GM21576 (cell line): ENCODE measurements around the gene PLEKHH2.
"Not testable (repeated sequence)": the region's sequence is repeated elsewhere in the genome, so short reads cannot be mapped to it uniquely, and the experiment has no call there.

Source experiments
- ATAC-seq: cut with Tn5 transposase; IDR thresholded peaks from one replicate; pipeline ENCODE4 v1.9.1; 2021; ENCODE audit warnings: mild to moderate bottlenecking, moderate library complexity; ENCODE audit not compliant: unreplicated experiment

PLEKHH2 gene

DNA sequence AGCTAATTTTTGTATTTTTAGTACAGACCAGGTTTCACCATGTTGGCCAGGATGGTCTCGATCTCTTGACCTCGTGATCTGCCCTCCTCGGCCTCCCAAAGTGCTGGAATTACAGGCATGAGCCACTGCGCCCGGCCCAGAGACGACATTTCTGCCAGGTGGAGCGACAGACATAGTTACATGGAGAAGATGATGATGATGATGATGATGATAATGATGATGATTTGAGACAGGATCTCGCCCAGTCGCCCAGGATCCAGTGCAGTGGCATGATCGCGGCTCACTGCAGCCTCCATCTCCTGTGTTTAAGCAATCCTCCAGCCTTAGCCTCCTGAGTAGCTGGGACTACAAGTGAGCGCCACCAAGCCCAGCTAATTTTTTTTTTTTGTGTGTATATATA, 907 bp upstream of the PLEKHH2 start:
- ATAC-seq, result not testable (repeated sequence)

DNA sequence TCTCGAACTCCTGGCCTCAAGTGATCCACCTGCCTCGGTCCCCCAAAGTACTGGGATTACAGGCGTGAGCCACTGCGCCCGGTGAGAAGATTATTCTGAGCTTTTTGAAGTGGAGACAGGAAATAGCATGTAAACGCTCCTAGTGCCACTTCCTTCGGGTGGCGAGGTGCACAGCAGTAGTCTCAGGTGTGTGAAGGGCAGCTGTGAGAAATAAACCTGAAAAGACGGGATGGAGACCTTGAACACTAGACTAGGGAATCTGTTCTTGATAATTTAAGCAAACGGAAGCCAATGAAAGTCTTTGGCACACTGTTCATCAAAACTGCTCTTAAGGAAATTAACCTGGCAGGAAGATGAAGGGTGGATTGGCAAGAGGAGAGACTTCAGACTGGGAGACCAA, 439 bp upstream of the PLEKHH2 start:
- no peak for ATAC-seq

DNA sequence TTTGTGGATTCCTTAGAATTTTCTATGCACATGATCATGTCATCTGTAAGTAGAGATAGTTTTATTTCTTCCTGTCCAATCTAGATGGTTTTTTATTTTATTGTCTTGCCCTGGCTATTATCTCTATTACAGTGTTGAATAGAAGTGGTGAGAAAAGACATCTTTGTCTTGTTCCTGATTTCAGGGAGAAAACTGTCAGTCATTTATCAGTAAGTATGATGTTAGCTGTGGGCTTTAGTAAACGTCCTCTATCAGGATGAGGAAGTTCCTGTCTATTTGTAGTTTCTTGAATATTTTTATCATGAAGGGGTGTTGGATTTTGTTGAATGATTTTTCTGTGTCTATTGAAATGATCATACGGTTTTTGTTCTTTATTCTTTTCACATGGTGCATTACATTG, 5.3 kb downstream of the PLEKHH2 start:
- no peak for ATAC-seq

DNA sequence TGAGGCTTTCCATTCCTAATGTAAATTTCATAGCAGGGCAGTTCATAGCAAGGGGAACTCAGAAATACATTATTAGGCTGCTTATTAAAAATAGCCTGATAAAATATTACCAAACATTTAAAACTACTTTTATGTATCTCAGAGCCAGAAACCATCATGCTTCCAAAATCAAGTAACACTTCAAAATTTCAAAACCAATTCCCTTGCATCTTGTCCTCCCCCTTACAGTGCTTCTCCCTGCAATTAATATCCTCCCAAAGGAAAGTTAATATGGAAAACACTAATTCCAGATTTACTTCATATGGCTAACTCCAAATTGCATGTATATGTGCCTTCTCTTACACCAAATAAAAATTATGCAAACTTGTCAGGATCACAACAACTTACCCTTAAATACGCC, 6.6 kb downstream of the PLEKHH2 start:
- no peak for ATAC-seq

DNA sequence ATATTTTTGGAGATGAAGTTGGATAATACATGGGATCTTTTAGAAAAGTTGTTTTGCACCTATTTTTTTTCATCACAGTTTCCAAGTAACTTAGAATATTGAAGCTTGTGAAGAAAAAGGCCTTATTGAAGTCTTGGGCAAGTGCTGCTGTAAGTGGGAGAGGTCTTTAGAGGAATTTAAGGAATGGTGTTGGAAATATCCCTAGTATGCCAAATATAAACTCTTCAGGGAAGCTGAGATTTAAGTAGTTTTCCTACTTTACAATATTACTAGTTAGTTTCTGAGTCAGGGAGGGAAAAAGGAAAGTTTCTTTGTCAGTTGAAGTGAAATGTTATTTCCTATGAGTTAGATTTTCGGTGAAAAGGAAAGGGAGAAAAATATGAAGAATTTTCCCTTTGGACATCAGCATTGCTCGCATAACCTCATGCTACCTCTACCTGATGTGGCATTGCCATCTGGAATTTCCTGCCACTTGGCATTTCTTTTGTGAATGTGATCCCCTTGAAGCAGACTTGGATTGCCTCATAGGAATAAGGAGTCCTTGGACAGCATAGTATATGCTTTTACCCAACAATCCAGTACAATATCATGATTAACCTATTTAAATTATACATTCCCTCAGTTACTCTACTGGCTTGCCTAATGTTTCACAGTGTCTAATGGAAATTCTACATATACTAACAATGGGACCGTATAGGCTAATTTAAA, 12.1 kb downstream of the PLEKHH2 start:
- no peak for ATAC-seq

DNA sequence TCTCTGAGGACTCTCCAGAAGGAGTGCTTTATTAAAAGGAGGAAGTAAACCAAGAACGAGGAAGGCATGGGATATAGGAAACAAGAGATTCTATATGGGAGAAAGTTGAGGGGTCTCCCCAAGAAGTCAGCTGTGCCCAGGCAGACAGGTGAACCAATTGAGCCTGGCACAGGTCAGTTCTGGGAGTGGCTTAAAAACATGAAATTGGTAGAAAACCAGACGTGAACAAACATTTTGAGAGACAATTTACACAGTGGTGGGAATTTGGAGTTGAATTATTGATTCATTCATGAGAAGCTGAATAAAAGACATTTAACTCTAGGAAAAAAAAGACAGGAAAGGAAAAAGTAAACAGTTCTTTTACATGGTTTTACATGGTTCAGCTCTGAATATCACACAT, 16.4 kb downstream of the PLEKHH2 start:
- ATAC-seq, result no peak

DNA sequence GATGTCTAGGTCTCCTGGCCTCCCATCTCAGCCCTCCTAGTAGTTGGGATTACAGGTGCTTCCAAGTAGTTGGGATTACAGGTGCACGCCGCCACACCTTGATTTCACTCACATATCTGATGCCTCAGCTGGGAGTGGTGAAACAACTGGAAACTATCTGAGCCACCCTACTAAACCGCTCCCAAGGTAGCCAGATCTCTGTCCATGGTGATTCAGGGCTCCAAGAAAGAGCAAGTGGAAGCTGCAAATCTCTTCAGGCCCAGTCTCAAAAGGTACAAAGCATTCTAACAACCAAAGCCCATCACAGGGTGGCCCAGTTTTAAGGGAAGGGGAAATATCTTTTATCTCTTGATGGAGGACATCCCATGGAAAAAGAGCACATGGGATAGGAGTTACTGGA, 20.2 kb downstream of the PLEKHH2 start:
- ATAC-seq, result no peak

DNA sequence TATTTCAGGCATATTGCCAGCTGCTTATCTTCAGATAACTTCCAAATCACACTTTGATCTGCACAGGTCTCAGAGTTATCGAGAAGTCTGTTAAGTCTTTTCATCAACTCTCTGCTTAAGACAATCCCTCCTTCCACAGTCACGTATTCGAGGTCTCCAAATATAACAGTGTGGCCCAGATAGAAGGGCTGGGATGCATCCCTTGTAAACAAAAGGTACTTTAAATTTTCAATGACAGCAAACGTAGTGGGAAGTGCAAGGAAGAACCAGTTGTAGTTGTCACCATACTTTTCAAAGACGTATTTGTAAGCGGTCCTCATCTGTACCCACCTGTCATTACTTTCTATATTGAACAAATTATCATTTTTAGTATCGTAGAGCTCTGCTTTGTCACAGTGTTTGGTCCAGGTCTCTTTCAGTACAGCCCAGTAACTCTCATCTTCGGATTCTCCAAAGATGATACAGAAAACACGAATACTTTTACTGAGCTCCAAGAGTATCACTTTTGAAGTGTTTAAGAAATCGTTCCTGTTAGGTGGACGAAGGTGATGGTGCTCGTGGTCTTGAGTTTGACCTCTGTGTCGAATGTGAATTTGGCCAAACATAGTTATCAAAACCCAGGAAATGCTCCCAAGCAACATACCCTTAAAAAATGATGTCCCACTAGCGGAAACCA, 38.7 kb downstream of the PLEKHH2 start:
- ATAC-seq, result no peak

DNA sequence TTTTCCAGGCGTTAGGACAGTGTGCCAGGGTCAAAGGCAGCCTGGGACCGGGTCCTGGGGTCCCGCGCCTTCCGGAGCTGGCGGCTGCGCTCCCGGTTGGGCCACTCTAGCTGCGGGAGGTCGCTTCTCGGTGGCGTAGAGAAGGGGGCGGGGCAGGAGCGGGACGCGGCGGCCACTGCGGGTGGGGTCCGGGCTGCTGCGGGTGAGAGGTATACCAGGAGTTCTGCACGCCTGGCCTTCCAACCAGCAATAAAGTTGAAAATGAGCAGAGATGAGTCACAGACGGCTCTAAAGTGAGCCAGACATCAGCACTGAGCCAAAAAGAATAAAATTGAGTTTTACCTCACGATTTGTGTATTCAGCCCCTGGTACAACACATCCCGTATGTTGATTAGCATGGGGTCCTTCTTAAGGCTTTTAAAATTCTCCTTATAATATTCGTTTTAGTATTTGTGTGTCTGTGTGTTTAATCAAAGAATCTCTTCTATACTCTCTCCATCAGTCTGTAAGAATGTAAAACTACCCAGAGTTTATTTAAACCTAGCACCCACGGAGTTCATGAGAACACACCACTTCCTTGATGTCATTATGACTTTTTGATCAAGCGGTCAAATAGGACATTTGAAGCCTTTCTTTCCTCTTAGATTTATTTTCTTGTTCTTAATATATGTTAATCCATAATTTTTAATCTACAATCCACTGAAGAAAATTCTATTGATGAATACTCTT, 39.4 kb downstream of the PLEKHH2 start, which contains the start of gene C1GALT1C1L:
TSS of gene C1GALT1C1L (minus strand) at position 108 of the 729 bp plus-strand sequence. CDS start at position 1, 107 bp downstream.
- no peak for ATAC-seq

DNA sequence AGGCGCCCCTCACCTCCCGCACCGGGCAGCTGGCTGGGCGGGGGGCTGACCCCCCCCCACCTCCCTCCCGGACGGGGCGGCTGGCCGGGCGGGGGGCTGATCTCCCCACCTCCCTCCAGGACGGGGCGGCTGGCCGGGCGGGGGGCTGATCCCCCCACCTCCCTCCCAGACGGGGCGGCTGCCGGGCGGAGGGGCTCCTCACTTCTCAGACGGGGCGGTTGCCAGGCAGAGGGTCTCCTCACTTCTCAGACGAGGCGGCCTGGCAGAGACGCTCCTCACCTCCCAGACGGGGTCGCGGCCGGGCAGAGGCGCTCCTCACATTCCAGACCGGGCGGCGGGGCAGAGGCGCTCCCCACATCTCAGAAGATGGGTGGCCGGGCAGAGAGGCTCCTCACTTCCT, 40.7 kb downstream of the PLEKHH2 start:
- not testable (repeated sequence) for ATAC-seq

DNA sequence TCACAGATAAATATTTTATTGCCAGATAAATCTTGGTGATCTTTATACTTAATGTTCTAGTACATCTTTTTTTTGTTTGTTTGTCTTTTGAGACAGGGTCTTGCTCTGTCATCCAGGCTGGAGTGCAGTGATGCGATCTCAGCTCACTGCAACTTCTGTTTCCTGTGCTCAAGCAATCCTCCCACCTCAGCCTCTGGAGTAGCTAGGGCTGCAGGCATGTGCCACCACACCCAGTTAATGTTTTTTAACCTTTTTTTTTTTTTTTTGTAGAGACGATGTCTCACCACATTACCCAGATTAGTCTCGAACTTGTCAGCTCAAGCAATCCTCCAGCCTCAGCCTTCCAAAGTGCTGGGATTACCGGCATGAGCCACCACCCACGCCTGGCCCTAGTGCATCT, 48.3 kb downstream of the PLEKHH2 start:
- ATAC-seq, result no peak

DNA sequence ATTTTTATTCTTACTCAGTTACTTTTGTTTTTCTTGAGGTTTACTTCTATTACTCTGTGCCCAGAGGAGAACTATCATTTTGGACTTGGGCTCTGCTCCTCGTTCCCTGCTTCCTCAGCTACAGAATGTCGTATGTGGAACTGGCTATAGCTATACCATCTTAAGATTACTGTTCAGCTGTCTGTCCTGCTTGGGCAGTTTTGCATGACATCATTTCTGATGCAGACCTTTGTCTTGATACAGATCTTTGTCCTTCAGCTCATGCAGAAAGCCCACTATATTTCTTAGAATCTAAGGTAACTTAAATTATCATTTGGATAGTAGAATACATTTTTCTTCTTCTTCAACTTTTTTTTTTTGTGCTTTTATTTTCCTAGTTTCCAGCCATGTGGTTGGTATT, 52.9 kb downstream of the PLEKHH2 start:
- ATAC-seq, result no peak

DNA sequence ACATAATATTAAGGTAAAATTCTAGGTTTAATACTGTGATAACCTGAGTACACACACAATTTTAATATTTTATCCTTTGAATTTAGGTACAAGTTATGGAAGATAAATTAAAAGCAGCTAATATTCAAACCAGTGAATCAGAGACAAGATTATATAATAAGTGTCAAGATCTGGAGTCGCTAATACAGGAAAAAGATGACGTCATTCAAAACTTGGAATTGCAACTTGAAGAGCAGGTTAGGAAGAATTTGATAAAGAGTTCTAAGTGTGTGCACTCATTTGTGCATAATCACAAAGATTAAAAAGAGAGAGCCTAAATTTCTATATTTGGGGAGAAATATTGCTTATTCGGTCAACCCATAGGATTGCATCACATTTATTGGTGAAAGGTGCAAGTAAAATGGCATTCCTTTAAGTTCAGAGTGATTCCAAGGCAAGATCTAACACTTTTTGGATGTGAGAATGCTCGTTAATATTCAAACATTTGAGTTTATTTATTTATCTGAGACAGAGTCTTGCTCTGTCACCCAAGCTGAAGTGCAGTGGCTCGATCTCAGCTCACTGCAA, 55.5 kb downstream of the PLEKHH2 start:
- no peak for ATAC-seq

DNA sequence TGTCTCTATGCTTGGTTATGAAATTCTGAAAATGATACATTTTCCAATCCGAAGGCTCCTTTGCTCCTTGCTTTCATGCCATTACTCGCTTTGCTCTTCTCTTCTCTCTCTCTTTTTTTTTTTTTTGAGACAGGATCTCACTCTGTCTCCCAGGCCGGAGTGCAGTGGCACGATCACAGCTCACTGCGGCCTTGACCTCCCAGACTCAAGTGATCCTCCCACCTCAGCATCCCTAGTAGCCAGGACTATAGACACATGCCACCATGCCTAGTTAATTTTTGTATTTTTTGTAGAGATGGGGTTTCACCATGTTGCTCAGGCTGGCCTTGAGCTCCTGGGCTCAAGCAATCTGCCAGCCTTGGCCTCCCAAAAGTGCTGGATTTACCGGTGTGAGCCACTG, 61.1 kb downstream of the PLEKHH2 start:
- ATAC-seq, result not testable (repeated sequence)

DNA sequence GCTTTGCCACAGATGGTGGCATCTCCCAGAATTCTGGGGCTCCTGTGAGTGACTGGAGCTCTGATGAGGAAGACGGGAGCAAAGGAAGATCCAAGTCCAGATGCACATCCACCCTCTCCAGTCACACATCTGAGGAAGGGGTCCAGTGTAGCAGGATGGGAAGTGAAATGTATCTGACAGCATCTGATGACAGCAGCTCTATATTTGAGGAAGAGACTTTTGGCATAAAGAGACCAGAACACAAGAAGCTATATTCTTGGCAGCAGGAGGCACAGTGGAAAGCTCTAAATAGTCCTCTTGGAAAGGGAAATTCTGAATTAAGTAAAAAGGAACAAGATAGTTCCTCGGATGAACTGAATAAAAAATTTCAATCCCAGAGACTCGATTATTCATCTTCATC, 62.7 kb downstream of the PLEKHH2 start:
- ATAC-seq, result no peak

DNA sequence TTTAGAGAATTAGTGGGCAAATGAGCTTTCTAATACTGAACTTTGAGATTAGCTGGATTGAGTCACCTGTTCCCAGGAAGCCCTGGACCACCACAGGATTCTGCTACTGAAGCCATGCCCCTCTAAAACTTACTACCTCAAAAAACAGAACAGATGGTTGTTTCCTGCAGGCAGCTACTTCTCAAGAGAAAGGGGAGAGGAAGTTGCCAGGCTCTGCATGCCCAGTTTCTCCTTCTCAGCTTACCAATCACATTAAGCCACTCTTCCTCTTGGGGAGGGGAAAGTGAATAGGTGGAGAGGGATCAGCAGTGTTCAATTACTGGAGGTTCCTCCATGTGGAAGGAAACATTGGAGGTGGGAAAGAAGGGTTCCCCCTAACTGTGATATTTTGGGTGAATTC, 64.1 kb downstream of the PLEKHH2 start:
- no peak for ATAC-seq

DNA sequence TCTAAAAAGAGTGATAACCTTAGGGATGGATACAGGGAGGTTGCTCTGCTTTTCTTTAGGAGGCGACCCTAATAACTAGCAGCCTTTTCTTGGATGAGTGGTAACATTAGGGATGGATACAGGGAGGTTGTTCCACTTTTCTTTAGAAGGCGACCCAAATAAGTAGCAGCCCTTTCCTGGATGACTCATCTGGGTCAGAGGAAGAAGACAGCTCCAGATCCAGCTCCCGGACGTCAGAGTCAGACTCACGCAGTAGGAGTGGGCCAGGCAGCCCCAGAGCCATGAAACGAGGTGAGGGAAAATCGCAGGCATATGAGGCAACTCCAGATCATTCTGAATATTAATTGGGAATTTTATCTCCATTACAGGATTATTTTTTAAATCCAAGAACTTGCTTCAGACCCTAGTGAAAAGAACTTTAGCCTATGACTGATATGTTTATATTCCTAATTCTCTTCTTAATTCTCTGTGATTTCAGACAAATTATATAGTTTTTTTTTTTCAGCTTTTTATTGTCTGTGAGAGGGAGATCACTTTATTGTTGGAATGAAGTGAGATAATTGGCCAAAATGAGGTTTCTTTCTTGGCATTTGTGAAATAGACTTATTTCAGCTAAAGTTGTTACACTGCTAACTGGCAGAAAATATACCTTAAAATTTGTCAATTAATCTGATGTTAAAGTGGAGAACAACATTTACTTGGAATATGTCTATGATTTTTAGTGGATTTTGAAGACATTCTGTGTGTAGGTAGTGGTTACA, 70.4 kb downstream of the PLEKHH2 start:
- no peak for ATAC-seq

DNA sequence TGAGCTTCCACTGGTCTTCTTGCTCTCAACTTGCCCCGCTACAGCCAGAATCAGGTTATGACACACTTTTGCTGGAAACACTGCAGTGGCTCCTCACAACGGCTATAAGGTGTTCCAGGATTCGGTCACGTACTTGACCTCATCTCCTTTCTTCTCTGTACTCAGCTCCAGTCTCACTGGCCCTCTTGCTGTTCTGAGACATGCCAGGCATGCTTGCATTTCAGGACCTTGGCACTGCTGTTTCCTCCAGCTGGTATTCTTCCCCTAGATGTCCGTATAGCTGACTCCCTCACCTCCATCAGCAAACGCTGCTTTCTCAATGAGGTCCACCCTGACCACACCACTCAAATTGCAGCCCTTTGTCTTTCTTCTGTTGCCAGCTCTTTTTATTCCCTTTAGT, 71.1 kb downstream of the PLEKHH2 start:
- no peak for ATAC-seq

DNA sequence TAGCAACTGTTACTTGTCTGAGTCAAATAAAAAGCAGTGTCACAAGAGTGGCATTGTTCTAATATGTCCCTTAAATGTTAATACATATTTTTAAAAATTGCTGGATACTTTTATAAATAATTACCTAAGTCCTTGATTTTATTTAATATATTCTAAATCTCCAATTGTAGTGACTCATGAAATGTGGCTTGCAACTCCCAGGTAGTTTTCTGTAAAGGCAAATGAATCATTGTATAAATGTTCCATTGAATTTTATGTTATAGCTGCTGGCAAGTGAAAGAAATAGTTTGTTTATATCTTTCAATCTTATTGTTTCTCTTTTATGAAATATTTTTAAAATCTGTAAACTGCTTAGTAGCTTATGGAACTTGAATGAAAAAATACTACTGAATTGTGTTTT, 71.8 kb downstream of the PLEKHH2 start:
- ATAC-seq, result no peak

DNA sequence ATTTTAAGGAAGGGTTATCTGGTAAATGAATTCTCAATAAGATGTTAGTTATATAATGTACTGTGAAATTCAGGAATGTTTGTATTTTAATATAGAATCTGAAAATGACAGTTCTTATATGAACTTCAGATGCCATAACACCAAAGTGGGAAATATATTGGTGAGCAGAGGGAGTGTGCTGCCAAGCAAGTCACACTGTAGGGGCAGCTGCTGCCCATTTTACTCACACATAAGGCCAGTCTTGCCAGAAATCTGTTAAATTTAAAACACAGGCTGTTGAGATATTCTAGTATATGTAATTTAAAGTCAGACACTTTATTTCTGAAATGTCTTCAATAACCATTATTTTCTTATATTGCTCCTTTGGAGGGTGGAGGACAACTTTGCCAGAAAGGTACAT, 73.8 kb downstream of the PLEKHH2 start:
- ATAC-seq, result no peak

DNA sequence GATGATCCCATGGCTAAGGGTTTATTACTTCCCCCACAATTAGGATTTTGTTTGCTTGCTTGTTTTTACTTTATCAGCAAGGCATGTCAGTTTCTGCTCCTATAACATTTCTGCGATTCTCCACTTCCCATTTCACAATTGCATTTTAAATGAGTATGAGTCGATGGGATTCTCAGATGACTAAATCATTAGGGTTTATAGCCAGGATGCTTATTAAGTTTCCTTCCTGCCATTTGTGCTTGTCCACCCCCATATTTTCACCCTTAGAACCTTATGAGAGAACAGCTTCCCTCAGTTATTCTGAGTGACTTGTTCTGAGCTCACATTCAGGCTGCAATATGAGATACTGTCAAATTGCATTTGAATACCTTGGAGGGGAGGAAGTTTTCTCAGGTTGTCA, 77.1 kb downstream of the PLEKHH2 start:
- no peak for ATAC-seq
